Measurements from ENCODE around the gene SSH3.

DNA sequence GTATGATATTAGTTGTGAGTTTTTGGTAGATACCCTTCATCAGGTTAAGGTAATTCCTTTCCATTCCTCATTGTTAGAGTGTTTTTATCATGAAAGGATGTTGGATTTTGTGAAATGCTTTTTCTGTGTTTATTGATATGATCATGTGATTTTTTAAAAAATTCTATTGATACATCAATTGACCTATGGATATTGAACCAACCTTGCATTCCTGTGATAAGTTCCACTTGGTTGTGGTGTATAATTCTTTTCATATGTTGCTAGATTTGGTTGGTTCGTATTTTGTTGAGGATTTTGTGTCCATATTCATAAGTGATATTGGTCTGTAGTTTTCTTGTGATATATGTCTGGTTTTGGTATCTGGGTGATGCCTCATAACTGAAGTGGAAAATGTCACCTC, 7.5 kb upstream of the SSH3 start:
- TF ChIP-seq POLR2A (IDR thresholded peaks at IDR 0.05): no peak
- no peak for TF ChIP-seq POLR2AphosphoS5 (IDR thresholded peaks at IDR 0.05)
- TF ChIP-seq, protein P1, sequence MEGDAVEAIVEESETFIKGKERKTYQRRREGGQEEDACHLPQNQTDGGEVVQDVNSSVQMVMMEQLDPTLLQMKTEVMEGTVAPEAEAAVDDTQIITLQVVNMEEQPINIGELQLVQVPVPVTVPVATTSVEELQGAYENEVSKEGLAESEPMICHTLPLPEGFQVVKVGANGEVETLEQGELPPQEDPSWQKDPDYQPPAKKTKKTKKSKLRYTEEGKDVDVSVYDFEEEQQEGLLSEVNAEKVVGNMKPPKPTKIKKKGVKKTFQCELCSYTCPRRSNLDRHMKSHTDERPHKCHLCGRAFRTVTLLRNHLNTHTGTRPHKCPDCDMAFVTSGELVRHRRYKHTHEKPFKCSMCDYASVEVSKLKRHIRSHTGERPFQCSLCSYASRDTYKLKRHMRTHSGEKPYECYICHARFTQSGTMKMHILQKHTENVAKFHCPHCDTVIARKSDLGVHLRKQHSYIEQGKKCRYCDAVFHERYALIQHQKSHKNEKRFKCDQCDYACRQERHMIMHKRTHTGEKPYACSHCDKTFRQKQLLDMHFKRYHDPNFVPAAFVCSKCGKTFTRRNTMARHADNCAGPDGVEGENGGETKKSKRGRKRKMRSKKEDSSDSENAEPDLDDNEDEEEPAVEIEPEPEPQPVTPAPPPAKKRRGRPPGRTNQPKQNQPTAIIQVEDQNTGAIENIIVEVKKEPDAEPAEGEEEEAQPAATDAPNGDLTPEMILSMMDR (IDR thresholded peaks at IDR 0.05): no peak

All from prostate gland (tissue), 2 donors.